Medulla oblongata (tissue), 1 donor: ENCODE measurements around the gene GPR160.
"Not testable (repeated sequence)": the region's sequence is repeated elsewhere in the genome, so short reads cannot be mapped to it uniquely, and the experiment has no call there.

Experiments used
- DNase-seq: peaks from one replicate; pipeline ENCODE4 v3.0.0-alpha.2; 2015; ENCODE audit errors: extremely low spot score

GPR160 gene

DNA sequence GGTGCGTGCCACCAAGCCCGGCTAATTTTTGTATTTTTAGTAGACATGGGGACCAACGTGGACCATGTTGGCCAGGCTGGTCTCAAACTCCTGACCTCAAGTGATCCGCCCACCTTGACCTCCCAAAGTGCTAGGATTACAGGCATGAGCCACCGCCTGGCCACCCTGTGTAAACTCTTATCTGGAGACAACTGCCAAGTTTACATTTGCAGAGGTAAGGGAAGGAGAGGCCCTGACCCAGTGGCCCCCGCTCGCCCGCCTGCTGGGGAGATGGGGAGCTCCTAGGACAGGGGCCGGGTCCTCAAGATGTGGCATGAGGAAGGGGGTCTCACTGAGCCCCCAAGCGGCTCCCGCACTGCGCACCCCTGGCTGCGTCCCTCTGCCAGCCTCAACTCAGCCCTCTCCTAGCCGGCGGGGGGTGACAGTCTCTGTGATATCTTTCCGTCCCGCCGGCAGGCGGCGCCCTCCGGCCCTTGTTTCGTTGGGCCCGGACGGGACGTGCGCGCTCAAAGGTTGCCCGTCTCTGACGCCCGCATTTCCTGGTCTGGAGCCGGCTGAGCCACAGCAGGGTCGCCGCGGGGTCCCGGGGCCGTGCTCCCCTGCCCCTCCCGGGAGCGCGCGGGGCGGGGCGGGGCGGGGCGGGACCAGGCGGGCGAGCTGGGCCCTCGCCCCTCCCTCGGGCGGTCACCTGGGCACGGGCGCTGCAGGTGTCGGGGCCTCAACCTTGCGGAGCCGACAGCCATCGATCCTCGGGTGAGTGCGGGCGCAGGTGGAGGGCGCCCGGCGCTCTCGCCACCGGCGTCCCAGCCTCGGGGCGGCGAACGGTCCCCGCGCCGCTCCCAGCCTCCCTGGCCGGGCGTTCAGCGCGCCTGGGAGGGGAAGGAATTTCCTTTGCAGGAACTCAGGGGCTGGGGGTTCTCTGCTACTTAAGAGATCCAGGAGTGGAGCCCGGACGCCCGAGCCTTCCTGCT is at the start of gene GPR160:
Gene GPR160, plus strand, starts transcription at position 533 of the 971 bp plus-strand sequence. CDS start 45,978 bp downstream, outside the sequence.
- DNase-seq, result peak; percentile 53

GRCh38 chr3:169990431-169990830 is 47.4 kb upstream of the GPR160 start:
- no peak for DNase-seq

DNA sequence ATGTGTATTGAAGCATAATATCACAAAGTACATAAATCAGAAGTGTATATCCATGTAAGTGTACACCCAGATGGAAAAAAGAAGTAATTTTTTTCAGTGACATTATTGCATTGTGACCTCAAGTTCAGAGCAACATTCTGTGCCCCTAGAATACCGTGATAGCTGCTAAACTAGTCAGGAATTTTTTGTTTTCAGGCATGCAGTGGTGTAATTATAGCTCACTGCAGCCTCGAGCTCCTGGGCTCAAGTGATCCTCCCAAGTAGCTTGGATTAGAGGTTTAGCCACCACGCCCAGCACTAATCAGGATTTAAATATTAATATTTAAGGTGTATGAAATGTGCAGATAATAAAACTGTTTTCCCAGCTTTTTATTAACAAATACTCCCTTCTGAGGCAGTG is 45.6 kb upstream of the GPR160 start:
- no peak for DNase-seq

DNA sequence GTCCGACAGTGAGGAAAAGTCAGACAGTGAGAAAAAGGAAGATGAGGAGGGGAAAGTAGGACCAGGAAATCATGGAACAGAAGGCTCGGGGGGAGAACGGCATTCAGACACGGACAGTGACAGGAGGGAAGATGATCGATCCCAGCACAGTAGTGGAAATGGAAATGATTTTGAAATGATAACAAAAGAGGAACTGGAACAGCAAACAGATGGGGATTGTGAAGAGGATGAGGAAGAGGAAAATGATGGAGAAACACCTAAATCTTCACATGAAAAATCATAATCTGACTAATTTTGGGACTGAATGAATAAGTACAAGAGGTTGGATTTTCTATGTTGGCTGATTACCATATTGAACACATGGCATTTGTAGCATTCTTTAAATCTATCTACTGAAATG is 45.0 kb upstream of the GPR160 start:
- no peak for DNase-seq

DNA sequence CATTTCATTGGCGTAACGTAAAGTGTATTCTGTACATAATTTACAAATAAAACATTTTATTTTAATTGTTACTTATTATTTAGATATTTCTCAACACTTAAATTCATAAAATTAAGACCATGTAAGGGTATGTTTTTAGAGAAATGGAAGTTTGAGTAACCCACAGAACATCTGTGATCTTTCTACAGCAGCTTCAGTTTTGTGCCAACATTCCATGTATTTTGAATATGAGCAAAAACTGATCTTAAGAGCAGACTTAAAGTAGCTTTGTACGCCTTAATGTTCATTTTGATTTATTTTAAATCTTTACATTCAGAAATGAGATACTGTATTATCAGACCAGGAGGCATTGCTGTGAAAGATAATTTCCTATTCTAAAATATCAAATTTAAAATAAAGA is 44.0 kb upstream of the GPR160 start:
- no peak for DNase-seq

GRCh38 chr3:169996063-169996462 is 41.7 kb upstream of the GPR160 start:
- DNase-seq, result no peak

GRCh38 chr3:169998668-169999131 is 39.1 kb upstream of the GPR160 start:
- DNase-seq, result no peak

DNA sequence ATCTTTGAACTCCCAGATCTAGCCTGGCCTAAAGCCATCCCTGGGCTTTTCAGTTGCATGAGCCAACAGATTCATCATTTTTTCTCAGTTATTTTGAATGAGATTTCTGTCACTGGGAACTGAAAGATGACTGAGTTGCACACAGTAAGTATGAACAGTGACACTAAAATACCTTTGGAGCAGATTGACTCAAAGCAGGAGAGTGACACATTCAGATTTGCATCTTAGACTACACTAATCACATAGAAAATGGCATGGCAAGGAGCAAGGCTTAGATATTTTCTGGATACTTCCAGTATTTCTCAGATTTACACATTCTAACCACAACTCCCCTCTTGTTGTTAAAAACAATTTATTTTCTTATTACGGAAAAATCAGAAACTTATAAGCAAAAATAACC is 38.4 kb upstream of the GPR160 start:
- no peak for DNase-seq

- no peak for DNase-seq
Measured at GRCh38 chr3:170000051-170000450, 37.7 kb upstream of the GPR160 start.

DNA sequence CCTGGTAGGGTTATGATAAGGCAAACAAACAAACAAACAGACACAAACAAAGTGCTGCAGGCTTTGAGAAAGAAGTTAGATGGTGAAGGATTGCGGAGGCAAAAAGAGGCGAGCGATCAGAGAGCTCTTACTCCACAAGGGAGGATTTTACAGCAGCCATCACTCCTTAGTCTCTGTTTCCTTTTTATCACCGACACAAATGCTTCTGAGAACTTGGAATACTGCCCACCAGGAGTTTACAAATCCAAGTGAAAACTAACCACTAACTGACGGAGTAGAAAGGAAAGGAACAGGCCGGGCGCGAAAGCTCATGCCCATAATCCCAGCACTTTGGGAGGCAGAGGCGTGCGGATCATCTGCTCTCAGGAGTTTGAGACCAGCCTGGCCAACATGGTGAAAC is 35.6 kb upstream of the GPR160 start:
- DNase-seq, result no peak

DNA sequence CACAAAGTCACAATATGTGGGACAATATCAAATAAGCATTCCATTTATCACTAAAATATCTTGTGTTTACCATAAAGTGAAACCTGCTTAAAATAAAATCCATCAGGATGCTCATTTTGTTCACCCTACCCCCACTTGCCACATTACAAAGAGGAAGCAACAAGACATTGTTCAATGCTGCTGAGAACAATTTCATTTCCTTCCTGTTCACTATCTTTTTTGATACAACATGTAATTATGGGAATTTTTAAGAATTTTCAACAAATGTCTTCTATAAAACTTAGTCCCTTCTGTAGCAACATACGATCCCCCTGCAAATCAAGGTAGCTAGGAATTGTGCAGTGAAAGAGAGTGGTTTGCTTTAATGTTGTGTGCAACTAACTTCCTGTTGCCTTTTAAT is 34.9 kb upstream of the GPR160 start:
- DNase-seq, result peak; percentile 11

DNA sequence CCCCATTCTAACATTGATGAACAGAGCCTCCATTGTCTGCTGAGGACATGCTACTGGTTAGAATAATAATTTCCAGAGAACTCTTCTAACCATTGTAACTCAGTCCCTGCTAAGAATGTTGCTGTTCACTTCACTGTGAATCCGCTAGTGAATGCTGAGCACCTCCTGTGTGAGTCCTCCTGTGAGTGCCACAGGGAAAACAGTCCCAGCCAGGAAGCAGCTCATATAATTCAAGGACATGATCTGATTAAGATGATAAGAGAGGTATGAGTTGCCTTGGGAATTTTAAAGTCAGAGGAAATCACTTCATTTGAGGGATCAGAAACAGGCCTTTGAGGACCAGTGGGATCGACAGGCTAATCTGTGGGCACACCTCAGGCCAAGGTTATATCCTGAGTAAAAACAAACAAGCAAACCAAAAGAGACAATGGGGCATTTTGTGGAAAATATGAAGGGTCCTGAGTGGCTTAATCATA is 33.9 kb upstream of the GPR160 start:
- peak; percentile 13 for DNase-seq

DNA sequence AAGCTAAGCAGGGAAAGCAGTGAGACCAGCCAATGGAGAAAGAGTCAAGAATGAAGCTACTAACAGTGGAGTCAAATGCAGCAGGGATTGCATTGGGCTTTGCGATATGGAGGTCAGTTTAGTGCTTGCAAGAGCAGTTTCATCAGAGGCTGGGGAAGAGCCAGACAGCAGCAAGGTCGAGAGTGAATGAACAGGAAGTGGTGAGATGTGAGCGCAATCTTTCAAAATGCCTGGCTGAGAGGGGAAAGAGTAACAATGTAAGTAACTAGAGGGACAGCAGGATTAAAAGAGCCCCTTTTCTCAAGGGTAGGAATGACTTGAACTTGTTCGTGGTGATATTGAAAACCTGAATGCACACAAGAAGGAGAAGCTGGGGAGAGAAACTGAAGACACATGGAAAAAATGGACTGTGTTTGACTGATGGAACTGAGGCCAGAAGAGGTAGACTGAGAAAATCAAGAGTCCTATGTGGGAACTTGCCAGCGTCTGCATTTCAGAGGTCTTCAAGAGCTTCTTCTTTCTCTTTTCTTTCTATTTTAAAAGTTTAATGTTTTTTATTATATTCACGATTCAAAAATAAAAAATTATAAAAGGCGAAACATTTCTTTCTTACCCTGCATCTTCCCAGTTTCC is 30.6 kb upstream of the GPR160 start:
- DNase-seq, result peak; percentile 31

DNA sequence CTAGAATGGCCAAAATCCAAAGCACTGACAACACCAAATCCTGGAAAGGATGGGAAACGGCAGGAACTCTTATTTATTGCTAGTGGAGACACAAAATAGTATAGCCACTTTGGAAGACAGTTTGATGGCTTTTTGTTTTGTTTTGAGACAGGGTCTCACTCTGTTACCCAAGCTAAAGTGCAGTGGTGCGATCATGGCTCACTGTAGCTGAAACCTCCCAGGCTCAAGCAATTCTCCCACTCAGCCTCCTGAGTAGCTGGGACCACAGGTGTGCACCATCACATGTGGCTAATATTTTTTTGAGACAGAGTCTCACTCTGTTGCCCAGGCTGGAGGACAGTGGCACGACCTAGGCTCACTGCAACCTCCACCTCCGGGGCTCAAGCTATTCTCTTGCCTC is 27.3 kb upstream of the GPR160 start:
- DNase-seq, result no peak

GRCh38 chr3:170012683-170013400 is 25.0 kb upstream of the GPR160 start:
- no peak for DNase-seq

GRCh38 chr3:170016057-170016456 is 21.7 kb upstream of the GPR160 start:
- no peak for DNase-seq

GRCh38 chr3:170019306-170019705 is 18.5 kb upstream of the GPR160 start:
- DNase-seq, result not testable (repeated sequence)

- no peak for DNase-seq
Measured at GRCh38 chr3:170021083-170021482, 16.7 kb upstream of the GPR160 start.

DNA sequence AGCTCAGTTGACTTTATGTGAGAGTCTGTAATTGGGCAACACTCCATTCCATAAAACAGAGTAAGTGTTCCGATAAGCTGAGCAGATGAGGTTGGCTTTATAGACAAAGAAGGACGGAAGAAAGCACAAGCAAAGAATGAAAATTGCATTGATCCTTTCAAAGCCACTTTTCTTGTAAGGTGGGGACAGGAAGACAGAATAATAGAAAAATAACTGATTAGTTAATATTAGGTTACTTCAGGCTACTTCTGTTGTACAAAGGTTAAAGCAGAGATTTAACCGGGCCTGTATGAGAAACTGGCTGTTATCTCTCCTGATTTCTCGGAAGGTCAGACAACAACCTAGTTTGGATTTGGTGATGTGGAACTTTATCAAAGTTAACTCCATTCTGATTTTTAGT is 15.5 kb upstream of the GPR160 start:
- no peak for DNase-seq

DNA sequence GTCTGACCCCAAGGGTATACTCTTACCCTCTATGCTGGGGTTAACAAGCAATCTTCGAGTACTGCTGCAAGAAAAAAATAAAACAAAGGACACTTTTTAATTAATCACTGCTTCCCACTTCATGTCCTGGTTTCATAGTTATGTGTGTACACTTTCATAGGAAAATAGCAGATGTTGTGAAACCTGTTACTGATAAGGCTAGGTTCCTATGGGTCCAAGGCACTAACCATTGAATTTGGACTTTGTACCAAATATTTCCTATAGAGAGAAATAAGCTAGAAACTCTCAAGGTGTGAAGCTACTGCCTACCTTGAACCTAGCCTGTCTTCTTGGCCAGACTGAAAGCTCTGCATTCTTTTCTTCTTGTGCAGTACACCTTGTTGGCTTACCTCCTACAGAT is 14.6 kb upstream of the GPR160 start:
- no peak for DNase-seq

- no peak for DNase-seq
Measured at GRCh38 chr3:170024581-170024980, 13.2 kb upstream of the GPR160 start.
